Measurements from ENCODE around the gene PPP2R2B. TPM values are rescaled to one million over a fixed set of nuclear protein-coding genes. Genes with fewer than 3 reads are reported as not detected.

Gene PPP2R2B
- total RNA-seq, 1 donor = not detected

DNA sequence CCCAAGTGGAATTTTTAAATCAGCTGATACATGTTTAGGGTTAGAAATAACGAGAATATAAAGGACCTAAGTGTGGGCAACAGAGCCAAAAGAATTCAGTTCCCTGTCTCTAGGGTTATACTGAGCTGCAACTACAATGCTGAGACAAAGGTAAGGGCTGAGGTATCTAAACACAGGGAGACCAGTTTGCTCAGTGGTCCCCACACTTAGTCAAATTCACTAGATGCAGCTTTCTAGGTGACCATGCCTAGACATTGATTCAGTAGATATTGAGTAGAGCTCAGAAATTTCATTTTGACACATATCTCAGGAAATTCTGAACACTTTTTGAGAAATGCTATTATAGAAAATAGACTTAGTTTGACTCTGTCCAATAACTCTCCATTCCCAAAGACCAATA, 84.8 kb downstream of the PPP2R2B start:
- DNase-seq (ENCODE audit: insufficient read length, low spot score, missing footprints) = no peak
- Histone ChIP-seq H3K4me3 (ENCODE audit: insufficient read depth, low read length) (no peak overlapping the region), H3K79me2 (ENCODE audit: insufficient read depth, low read length) (no peaks in the 10 kb centered on the region), H3K4me2 (ENCODE audit: insufficient read depth, low read length) (no peak overlapping the region), H3K27ac (ENCODE audit: low read depth, low read length) (no peak overlapping the region), H3K4me1 (ENCODE audit: insufficient read depth, low read length) (no peaks in the 10 kb centered on the region), H2AFZ (ENCODE audit: low read length) (no peak overlapping the region), H3K36me3 (ENCODE audit: insufficient read depth, low read length) (no peaks in the 10 kb centered on the region), H3K27me3 (ENCODE audit: insufficient read depth, low read length) (no peaks in the 10 kb centered on the region), H4K20me1 (ENCODE audit: insufficient read depth, low read length) (no peaks in the 10 kb centered on the region), H3K9me3 (ENCODE audit: low read depth, low read length) (no peaks in the 10 kb centered on the region)
- TF ChIP-seq, protein P1, sequence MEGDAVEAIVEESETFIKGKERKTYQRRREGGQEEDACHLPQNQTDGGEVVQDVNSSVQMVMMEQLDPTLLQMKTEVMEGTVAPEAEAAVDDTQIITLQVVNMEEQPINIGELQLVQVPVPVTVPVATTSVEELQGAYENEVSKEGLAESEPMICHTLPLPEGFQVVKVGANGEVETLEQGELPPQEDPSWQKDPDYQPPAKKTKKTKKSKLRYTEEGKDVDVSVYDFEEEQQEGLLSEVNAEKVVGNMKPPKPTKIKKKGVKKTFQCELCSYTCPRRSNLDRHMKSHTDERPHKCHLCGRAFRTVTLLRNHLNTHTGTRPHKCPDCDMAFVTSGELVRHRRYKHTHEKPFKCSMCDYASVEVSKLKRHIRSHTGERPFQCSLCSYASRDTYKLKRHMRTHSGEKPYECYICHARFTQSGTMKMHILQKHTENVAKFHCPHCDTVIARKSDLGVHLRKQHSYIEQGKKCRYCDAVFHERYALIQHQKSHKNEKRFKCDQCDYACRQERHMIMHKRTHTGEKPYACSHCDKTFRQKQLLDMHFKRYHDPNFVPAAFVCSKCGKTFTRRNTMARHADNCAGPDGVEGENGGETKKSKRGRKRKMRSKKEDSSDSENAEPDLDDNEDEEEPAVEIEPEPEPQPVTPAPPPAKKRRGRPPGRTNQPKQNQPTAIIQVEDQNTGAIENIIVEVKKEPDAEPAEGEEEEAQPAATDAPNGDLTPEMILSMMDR (IDR thresholded peaks at IDR 0.05; ENCODE audit: extremely low read depth, low read depth, low read length) = no peak

DNA sequence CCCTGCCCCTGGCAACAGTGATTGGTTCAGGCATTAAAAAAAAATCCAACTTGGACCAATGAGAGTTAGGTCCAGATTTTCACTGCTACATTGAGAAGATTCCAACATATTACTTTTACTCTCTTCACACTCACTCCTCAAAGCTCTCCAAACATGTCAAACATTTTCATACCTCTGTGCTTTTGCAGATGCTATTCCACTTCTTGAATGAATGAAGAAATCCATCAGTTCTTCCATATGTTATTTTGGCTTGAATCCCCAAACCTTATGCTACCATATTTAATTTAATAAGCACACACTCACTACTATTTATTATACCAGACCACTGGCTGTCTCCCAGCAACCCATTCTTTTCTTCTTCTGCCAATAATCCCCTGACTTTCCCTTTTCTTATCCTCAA, 87.1 kb downstream of the PPP2R2B start:
- TF ChIP-seq, protein P1 (IDR thresholded peaks at IDR 0.05; ENCODE audit: extremely low read depth, low read depth, low read length) = no peak
- no peaks in the 10 kb centered on the region for H3K27me3 ChIP-seq (ENCODE audit: insufficient read depth, low read length)
- no peak overlapping the region for H3K27ac ChIP-seq (ENCODE audit: low read depth, low read length)
- no peak overlapping the region for H2AFZ ChIP-seq (ENCODE audit: low read length)
- no peaks in the 10 kb centered on the region for H3K36me3 ChIP-seq (ENCODE audit: insufficient read depth, low read length)
- H3K4me3 ChIP-seq (ENCODE audit: insufficient read depth, low read length) = no peak overlapping the region
- no peak overlapping the region for H3K4me2 ChIP-seq (ENCODE audit: insufficient read depth, low read length)
- no peaks in the 10 kb centered on the region for H4K20me1 ChIP-seq (ENCODE audit: insufficient read depth, low read length)
- no peaks in the 10 kb centered on the region for H3K9me3 ChIP-seq (ENCODE audit: low read depth, low read length)
- H3K4me1 ChIP-seq (ENCODE audit: insufficient read depth, low read length) = no peaks in the 10 kb centered on the region
- DNase-seq (ENCODE audit: insufficient read length, low spot score, missing footprints) = no peak
- H3K79me2 ChIP-seq (ENCODE audit: insufficient read depth, low read length) = no peaks in the 10 kb centered on the region

DNA sequence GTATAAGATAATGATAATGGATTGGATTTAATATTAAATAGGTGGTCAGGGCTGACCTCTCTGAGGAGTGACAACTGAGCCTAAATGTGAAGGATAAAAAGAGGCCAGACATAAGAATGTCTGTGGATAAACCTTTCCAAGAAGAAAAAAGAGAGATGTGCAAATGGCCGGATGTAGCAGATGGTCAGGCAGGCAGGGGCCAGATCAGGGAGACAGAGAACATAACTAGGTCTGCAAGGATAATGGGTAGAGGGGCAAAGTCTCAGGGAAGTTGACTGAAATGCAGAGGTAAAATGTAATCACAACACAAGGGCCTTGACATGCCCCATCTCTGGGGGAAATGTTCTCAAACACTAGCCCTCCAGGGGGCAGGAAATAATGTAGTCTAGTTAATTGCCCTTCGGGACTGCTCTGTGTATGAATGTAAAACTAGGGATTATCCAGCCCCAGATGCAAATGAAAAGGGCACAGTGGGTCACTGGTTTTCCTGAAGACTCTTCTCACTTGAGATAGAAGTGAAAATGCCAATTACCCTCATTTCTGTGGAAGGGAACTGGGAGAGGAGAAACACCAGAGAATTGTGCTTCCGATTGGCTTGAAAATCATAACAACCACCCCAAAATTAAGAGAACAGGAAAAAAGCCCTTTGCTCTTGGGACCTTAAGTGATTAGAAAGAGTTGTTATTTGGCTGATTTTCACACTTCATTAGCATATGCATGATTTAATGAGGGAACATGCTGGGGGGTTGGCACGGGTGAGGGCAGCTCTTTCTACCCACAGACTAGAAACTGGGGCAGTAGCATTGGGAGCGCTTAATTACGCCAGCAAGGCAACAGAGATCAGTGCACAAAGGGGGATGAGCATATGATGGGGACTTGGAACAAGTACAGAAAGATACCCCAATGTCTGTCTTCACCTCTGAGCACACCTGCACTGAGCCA, 88.6 kb downstream of the PPP2R2B start:
- no peak overlapping the region for H3K4me2 ChIP-seq (ENCODE audit: insufficient read depth, low read length)
- no peak for DNase-seq (ENCODE audit: insufficient read length, low spot score, missing footprints)
- H4K20me1 ChIP-seq (ENCODE audit: insufficient read depth, low read length) = no peaks in the 10 kb centered on the region
- no peaks in the 10 kb centered on the region for H3K36me3 ChIP-seq (ENCODE audit: insufficient read depth, low read length)
- TF ChIP-seq, protein P1 (IDR thresholded peaks at IDR 0.05; ENCODE audit: extremely low read depth, low read depth, low read length) = no peak
- no peaks in the 10 kb centered on the region for H3K4me1 ChIP-seq (ENCODE audit: insufficient read depth, low read length)
- H3K9me3 ChIP-seq (ENCODE audit: low read depth, low read length) = no peaks in the 10 kb centered on the region
- no peak overlapping the region for H3K4me3 ChIP-seq (ENCODE audit: insufficient read depth, low read length)
- H3K79me2 ChIP-seq (ENCODE audit: insufficient read depth, low read length) = no peaks in the 10 kb centered on the region
- H2AFZ ChIP-seq (ENCODE audit: low read length) = no peak overlapping the region
- no peak overlapping the region for H3K27ac ChIP-seq (ENCODE audit: low read depth, low read length)
- no peaks in the 10 kb centered on the region for H3K27me3 ChIP-seq (ENCODE audit: insufficient read depth, low read length)

DNA sequence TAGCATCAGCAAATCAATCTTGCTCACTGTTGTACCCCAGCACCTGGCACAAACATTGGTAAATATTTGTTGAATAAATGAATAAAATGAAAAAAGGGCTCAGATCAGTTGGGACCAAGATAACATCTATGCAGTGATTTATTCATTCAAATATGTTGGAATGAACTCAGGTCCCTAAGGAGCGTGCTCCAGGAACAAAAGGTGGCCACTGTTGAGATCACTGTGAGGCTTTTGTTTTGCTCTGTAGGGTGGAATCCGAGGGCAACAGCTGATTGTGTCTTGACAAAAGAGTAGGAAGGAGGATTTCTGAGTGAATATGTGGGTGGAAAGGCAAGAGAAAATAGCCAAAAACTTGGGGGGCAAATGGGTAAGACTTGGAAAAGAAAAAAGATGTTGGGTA, 89.7 kb downstream of the PPP2R2B start:
- Histone ChIP-seq H3K9me3 (ENCODE audit: low read depth, low read length) (no peaks in the 10 kb centered on the region), H3K36me3 (ENCODE audit: insufficient read depth, low read length) (no peaks in the 10 kb centered on the region), H3K79me2 (ENCODE audit: insufficient read depth, low read length) (no peaks in the 10 kb centered on the region), H2AFZ (ENCODE audit: low read length) (no peak overlapping the region), H3K4me2 (ENCODE audit: insufficient read depth, low read length) (no peak overlapping the region), H4K20me1 (ENCODE audit: insufficient read depth, low read length) (no peaks in the 10 kb centered on the region), H3K27me3 (ENCODE audit: insufficient read depth, low read length) (no peaks in the 10 kb centered on the region), H3K4me3 (ENCODE audit: insufficient read depth, low read length) (no peak overlapping the region), H3K27ac (ENCODE audit: low read depth, low read length) (no peak overlapping the region), H3K4me1 (ENCODE audit: insufficient read depth, low read length) (no peaks in the 10 kb centered on the region)
- TF ChIP-seq, protein P1 (IDR thresholded peaks at IDR 0.05; ENCODE audit: extremely low read depth, low read depth, low read length) = no peak
- DNase-seq (ENCODE audit: insufficient read length, low spot score, missing footprints) = no peak

Data from osteoblast (primary cell).